IMR-90 (cell line): ENCODE measurements around the gene TSSK2. TPM values are rescaled to one million over a fixed set of nuclear protein-coding genes. Genes with fewer than 3 reads are reported as not detected.

ENCODE experiments used
- ATAC-seq: fragments of 200-7000 bp; cut with Tn5 transposase; 2 replicates; pipeline ENCODE4 v1.9.1; 2020; ENCODE audit warnings: low read depth, mild to moderate bottlenecking, moderate library complexity
- BruUV-seq: library from RNA; stranded (reverse); fragments of 400-500 nt; replicated peaks from 2 replicates; lab custom pipeline; 2021; lab: Mats Ljungman, UMichigan
- CTCF ChIA-PET: fragments of 300-600 bp; formaldehyde crosslinking; extraction: SDS; loops from one replicate; lab custom pipeline; 2021; ENCODE audit warnings: antibody characterized with exemption; lab: Yijun Ruan, JAX
- POLR2A ChIA-PET: fragments of 300-600 bp; sonication (Branson Sonifier 250); formaldehyde crosslinking; loops from one replicate; lab custom pipeline; 2022; ENCODE audit warnings: antibody characterized with exemption; ENCODE audit not compliant: unreplicated experiment; lab: Charles Lee
- DNase-seq: peaks from one replicate; pipeline ENCODE4 v3.0.0; 2013
- H2AFZ ChIP-seq: replicated peaks from 2 replicates; pipeline ENCODE3; 2013; ENCODE audit warnings: low read length, mild to moderate bottlenecking; ENCODE audit not compliant: poor library complexity
- H2AK5ac ChIP-seq: 2 replicates; pipeline ENCODE4 v1.6.1; 2013; ENCODE audit warnings: low read depth, low read length, inconsistent platforms
- H2AK9ac ChIP-seq: replicated peaks from 2 replicates; pipeline ENCODE3; 2013; ENCODE audit warnings: mild to moderate bottlenecking, low read depth, low read length, moderate library complexity; ENCODE audit not compliant: poor library complexity
- H2BK120ac ChIP-seq: 2 replicates; pipeline ENCODE4 v1.6.1; 2013; ENCODE audit warnings: low read depth, low read length, inconsistent platforms
- H2BK15ac ChIP-seq: 3 replicates; pipeline ENCODE4 v1.6.1; 2013; ENCODE audit warnings: low read depth, low read length, inconsistent platforms
- H2BK20ac ChIP-seq: 2 replicates; pipeline ENCODE4 v1.6.1; 2013; ENCODE audit warnings: low read depth, mild to moderate bottlenecking, inconsistent platforms, low read length, moderate library complexity
- H2BK5ac ChIP-seq: 2 replicates; pipeline ENCODE4 v1.6.1; 2013; ENCODE audit warnings: mild to moderate bottlenecking, low read depth, low read length, inconsistent platforms; ENCODE audit not compliant: poor library complexity, severe bottlenecking
- H3K14ac ChIP-seq: replicated peaks from 2 replicates; pipeline ENCODE4 v1.6.1; 2013; ENCODE audit warnings: low read depth, low read length, inconsistent platforms
- H3K18ac ChIP-seq: 2 replicates; pipeline ENCODE4 v1.6.1; 2013; ENCODE audit warnings: low read depth, low read length, control low read depth
- H3K23ac ChIP-seq: 2 replicates; pipeline ENCODE4 v1.6.1; 2013; ENCODE audit warnings: low read depth, low read length, inconsistent platforms
- H3K27ac ChIP-seq: 2 replicates; pipeline ENCODE4 v1.5.1; 2013; ENCODE audit warnings: mild to moderate bottlenecking, control low read depth, low read length; ENCODE audit not compliant: insufficient read depth
- H3K27me3 ChIP-seq: 2 replicates; pipeline ENCODE4 v1.6.1; 2013; ENCODE audit warnings: low read length; ENCODE audit not compliant: control insufficient read depth, insufficient read depth
- H3K36me3 ChIP-seq: 2 replicates; pipeline ENCODE4 v1.6.1; 2013; ENCODE audit warnings: low read length, mixed read lengths; ENCODE audit not compliant: control insufficient read depth, insufficient read depth
- H3K4ac ChIP-seq: 2 replicates; pipeline ENCODE4 v1.6.1; 2013; ENCODE audit warnings: low read depth, low read length, inconsistent platforms
- H3K4me1 ChIP-seq: 2 replicates; pipeline ENCODE4 v1.6.1; 2013; ENCODE audit warnings: low read length, mixed read lengths; ENCODE audit not compliant: control insufficient read depth, insufficient read depth
- H3K4me2 ChIP-seq: 2 replicates; pipeline ENCODE4 v1.6.1; 2013; ENCODE audit warnings: low read depth, mild to moderate bottlenecking, control low read depth, low read length, moderate library complexity
- H3K4me3 ChIP-seq: 2 replicates; pipeline ENCODE4 v1.5.1; 2013; ENCODE audit warnings: low read depth, mild to moderate bottlenecking, control low read depth, low read length, moderate library complexity; ENCODE audit not compliant: insufficient read depth
- H3K56ac ChIP-seq: 2 replicates; pipeline ENCODE4 v1.6.1; 2013; ENCODE audit warnings: low read length, inconsistent platforms; ENCODE audit not compliant: insufficient read depth; ENCODE audit errors: extremely low read depth
- H3K79me1 ChIP-seq, 2 experiments: 2 replicates each; pipeline ENCODE4 v1.6.1; 2013; ENCODE audit warnings: low read length in 2 of 2, inconsistent platforms in 1 of 2, low read depth in 1 of 2
- H3K9ac ChIP-seq: 2 replicates; pipeline ENCODE4 v1.6.1; 2013; ENCODE audit warnings: low read depth, low read length, control low read depth
- H3K9me1 ChIP-seq: 2 replicates; pipeline ENCODE4 v1.6.1; 2013; ENCODE audit warnings: low read length, inconsistent platforms; ENCODE audit not compliant: insufficient read depth
- H3K9me3 ChIP-seq: 2 replicates; pipeline ENCODE4 v1.6.1; 2013; ENCODE audit warnings: low read length; ENCODE audit not compliant: control insufficient read depth, insufficient read depth
- H4K20me1 ChIP-seq: 2 replicates; pipeline ENCODE4 v1.6.1; 2013; ENCODE audit warnings: low read length, inconsistent platforms; ENCODE audit not compliant: insufficient read depth
- H4K5ac ChIP-seq: 2 replicates; pipeline ENCODE4 v1.6.1; 2013; ENCODE audit warnings: mild to moderate bottlenecking, low read depth, low read length, control low read depth
- H4K8ac ChIP-seq, 2 experiments: 2 replicates each; pipeline ENCODE4 v1.6.1; 2013; ENCODE audit warnings: low read depth in 2 of 2, low read length in 2 of 2, control low read depth in 1 of 2, inconsistent platforms in 1 of 2
- H4K91ac ChIP-seq: 2 replicates; pipeline ENCODE4 v1.6.1; 2013; ENCODE audit warnings: low read depth, low read length, inconsistent platforms; ENCODE audit not compliant: insufficient read depth
- CEBPB ChIP-seq: IDR thresholded peaks from 2 replicates; pipeline ENCODE4 v1.6.1; 2012; ENCODE audit warnings: low read depth, low read length, improper control_type of control experiment
- MAFK ChIP-seq: IDR thresholded peaks from 2 replicates; pipeline ENCODE4 v1.6.1; 2012; ENCODE audit warnings: low read depth, low read length, improper control_type of control experiment
- POLR2A ChIP-seq: IDR thresholded peaks from 2 replicates; pipeline ENCODE4 v1.6.1; 2012; ENCODE audit warnings: mild to moderate bottlenecking, low read depth, low read length
- RFX5 ChIP-seq: IDR thresholded peaks from 2 replicates; pipeline ENCODE4 v1.8.0; 2012; ENCODE audit warnings: low read depth, mild to moderate bottlenecking, low read length, moderate library complexity
- WGBS, 2 experiments: methylation state at CpG; one replicate each; pipeline versions ENCODE4 v1.1.5 to v1.1.7; 2013; ENCODE audit warnings: missing lambda C conversion rate in 2 of 2; ENCODE audit not compliant: insufficient read length in 1 of 2; ENCODE audit errors: extremely low coverage in 2 of 2; 5-methylcytosine and 5-hydroxymethylcytosine counted together
- dilution Hi-C: fragments of 300-500 bp; cut with HindIII; formaldehyde crosslinking; loops from one replicate; pipeline ENCODE4 v1.14.3; 2018; ENCODE audit warnings: low sequenced_read_pairs; ENCODE audit not compliant: unreplicated experiment
- in situ Hi-C: fragments of 300-500 bp; cut with MboI; formaldehyde crosslinking; loops from 3 replicates; pipeline ENCODE4 v1.14.3; 2019; ENCODE audit warnings: low sequenced_read_pairs, inconsistent platforms, mixed read lengths
- intact Hi-C: fragments of 100-400 bp; cut with micrococcal nuclease; formaldehyde crosslinking; loops from 2 replicates; pipeline ENCODE4 v1.10.0; 2022
- polyA plus RNA-seq, 3 experiments: library from polyadenylated mRNA; depleted of rRNA; stranded (reverse); fragments of >200 nt; gene quantifications; 2 replicates each; pipeline ENCODE4 v1.2.3, GENCODE V29; 2012; ENCODE audit warnings: low replicate concordance in 1 of 3
- total RNA-seq: library from RNA; depleted of rRNA; stranded (reverse); fragments of >200 nt; gene quantifications from 2 replicates; pipeline ENCODE4 v1.2.3, GENCODE V29; 2012

TSSK2 gene
- total and polyA plus RNA-seq, 2 of the 4 experiments (the other 2 are of a cell fraction), result not detected

DNA sequence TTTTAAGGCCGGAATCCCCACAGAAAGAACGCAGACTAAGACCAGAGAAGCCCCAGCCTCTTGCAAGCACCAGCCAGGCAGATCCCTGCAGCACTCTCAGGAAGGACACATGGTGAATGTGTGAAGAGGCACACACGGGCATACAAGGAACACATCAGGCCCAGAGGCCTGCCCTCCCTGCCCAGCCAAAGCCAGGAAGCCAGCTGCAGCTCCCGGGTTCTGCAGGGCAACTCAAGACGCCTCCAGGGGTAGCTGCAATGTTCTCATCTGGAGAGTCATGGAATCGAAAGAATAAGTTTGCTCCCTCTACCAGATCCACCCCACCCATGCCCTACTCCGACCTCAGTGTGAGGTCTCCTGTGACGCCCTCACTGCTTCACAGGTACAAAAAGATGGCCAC is 11.2 kb upstream of the TSSK2 start:
- in situ Hi-C loops, result no loop called here

More for the DNA sequence above, 11.2 kb upstream of the TSSK2 start:
- H4K20me1 ChIP-seq, result peaks cover 68% of the 10 kb centered on the region
- H2AK9ac ChIP-seq, result no peak overlapping the region
- H2BK5ac ChIP-seq, result no peak overlapping the region
- CTCF ChIA-PET, result no interaction called here
- ATAC-seq (no peak), DNase-seq (no peak)
- peaks cover 6% of the 10 kb centered on the region; the same call in 1 of the 2 replicates for H3K36me3 ChIP-seq
- POLR2A ChIA-PET, result no interaction called here
- no peak overlapping the region for H3K56ac ChIP-seq
- intact Hi-C loops, result loop anchor here (5.0 kb wide), 1 partner anchor 58 kb away; no protein-coding TSS in a partner anchor
- no peak overlapping the region; the same call in 1 of the 2 replicates for H3K4me2 ChIP-seq
- no peak overlapping the region for H4K8ac ChIP-seq
- peaks cover 38% of the 10 kb centered on the region for H3K9me1 ChIP-seq
- no peak overlapping the region for H3K18ac ChIP-seq
- H2AK5ac ChIP-seq, result no peak overlapping the region
- H3K27me3 ChIP-seq, result no peaks in the 10 kb centered on the region
- dilution Hi-C loops, result no loop called here
- no peak overlapping the region for H3K14ac ChIP-seq
- TF ChIP-seq RFX5 (no peak), MAFK (no peak), CEBPB (no peak), POLR2A (no peak)
- H2AFZ ChIP-seq, result no peak overlapping the region
- no TSS peak for BruUV-seq
- H3K79me1 ChIP-seq, result peaks cover 33 to 67% of the 10 kb centered on the region in 2 experiments
- no peak overlapping the region for H2BK20ac ChIP-seq
- H3K4ac ChIP-seq, result no peak overlapping the region
- no peak overlapping the region for H3K9ac ChIP-seq
- no peak overlapping the region for H3K27ac ChIP-seq
- no peak overlapping the region for H3K4me3 ChIP-seq
- H4K5ac ChIP-seq, result no peak overlapping the region
- peaks cover 16% of the 10 kb centered on the region for H3K4me1 ChIP-seq
- 100% methylated on average over 1 of the region's 8 CpGs; no CpG with 5 or more reads in 1 of the 2 experiments for WGBS, 2 experiments
- H2BK15ac ChIP-seq, result no peak overlapping the region
- H3K23ac ChIP-seq, result no peak overlapping the region
- H3K9me3 ChIP-seq, result no peaks in the 10 kb centered on the region
- no peak overlapping the region for H2BK120ac ChIP-seq
- H4K91ac ChIP-seq, result no peak overlapping the region
